Right lobe of liver (tissue), 6 donors: ENCODE measurements around the gene HOXA9. TPM values are rescaled to one million over a fixed set of nuclear protein-coding genes. Genes with fewer than 3 reads are reported as not detected.

Source experiments
- ATAC-seq, 4 donors: fragments of 200-7000 bp; cut with Tn5 transposase; one replicate each; pipeline ENCODE4 v1.9.1; 2020; ENCODE audit warnings: mild to moderate bottlenecking in 4 of 4, moderate library complexity in 4 of 4
- DNase-seq, 3 donors: peaks; one replicate each; pipeline ENCODE4 v3.0.0-alpha.2; 2020
- H3K27ac ChIP-seq, 3 donors: fragments of 200-600 bp; one replicate each; pipeline ENCODE4 v1.8.0; 2022
- H3K27me3 ChIP-seq, 2 donors: fragments of 200-600 bp; one replicate each; pipeline ENCODE4 v1.8.0; 2022
- H3K36me3 ChIP-seq, 4 donors: fragments of 200-600 bp; sonication (generic) in 1 of 4; one replicate each; pipeline versions ENCODE4 v1.5.1 to v1.8.0; 2017 to 2022; ENCODE audit warnings: control low read depth in 1 of 4
- H3K4me1 ChIP-seq, 4 donors: fragments of 200-600 bp; sonication (generic) in 1 of 4; one replicate each; pipeline versions ENCODE4 v1.5.1 to v1.8.0; 2017 to 2022; ENCODE audit warnings: control low read depth in 1 of 4
- H3K4me3 ChIP-seq, 3 donors: fragments of 200-600 bp; one replicate each; pipeline ENCODE4 v1.8.0; 2022
- H3K9me3 ChIP-seq, 4 donors: fragments of 200-600 bp; sonication (generic) in 1 of 4; one replicate each; pipeline versions ENCODE4 v1.5.1 to v1.8.0; 2017 to 2022; ENCODE audit warnings: control low read depth in 1 of 4
- POLR2A ChIP-seq: fragments of 450-650 bp; IDR thresholded peaks from one replicate; pipeline ENCODE4 v1.6.1; 2017; ENCODE audit warnings: antibody characterized with exemption, mild to moderate bottlenecking
- WGBS: methylation state at CpG from one replicate; pipeline ENCODE4 v1.1.6; 2018; ENCODE audit warnings: low coverage, low lambda C conversion rate; ENCODE audit not compliant: insufficient coverage; ENCODE audit errors: missing lambda C conversion rate; 5-methylcytosine and 5-hydroxymethylcytosine counted together
- intact Hi-C, 2 donors: fragments of 100-400 bp; cut with DNase I; formaldehyde crosslinking; loops; one replicate each; pipeline versions ENCODE4 v1.11.2 to v1.14.1; 2022
- total RNA-seq, 6 experiments: library from RNA; depleted of rRNA in 2 of 6; stranded (reverse); fragments of >200 nt in 2 of 6; fragmentation: NEBNext Ultra II Directional in 3 of 6; extraction: Animal tissue kit (Norgen Biotek cat#: 25700) in 3 of 6; gene quantifications; one replicate each; pipeline versions ENCODE4 v1.1.0 to v1.2.4, GENCODE V29; 2016 to 2023
- TF ChIP-seq, protein P1 (sequence below), 4 donors: fragments of 200-600 bp in 3 of 4; fragments of 450-650 bp in 1 of 4; IDR thresholded peaks; one replicate each; pipeline versions ENCODE4 v1.5.1 to v1.8.0; 2016 to 2022; ENCODE audit warnings: antibody characterized with exemption in 4 of 4, mild to moderate bottlenecking in 2 of 4
- donor health status: DM: no; HTN: yes; CAD: no.
- donor health status: DM: no; HTN: no; CAD: no.
- donor health status: DM: no; HTN: no; CAD: no.
- donor health status: DM: no; HTN: yes; CAD: no.
- donor health status: DM: no; HTN: yes; CAD: no.

HOXA9 gene
- total RNA-seq, 6 experiments from 2014 or later, result 0.09 TPM; not detected in 5

DNA sequence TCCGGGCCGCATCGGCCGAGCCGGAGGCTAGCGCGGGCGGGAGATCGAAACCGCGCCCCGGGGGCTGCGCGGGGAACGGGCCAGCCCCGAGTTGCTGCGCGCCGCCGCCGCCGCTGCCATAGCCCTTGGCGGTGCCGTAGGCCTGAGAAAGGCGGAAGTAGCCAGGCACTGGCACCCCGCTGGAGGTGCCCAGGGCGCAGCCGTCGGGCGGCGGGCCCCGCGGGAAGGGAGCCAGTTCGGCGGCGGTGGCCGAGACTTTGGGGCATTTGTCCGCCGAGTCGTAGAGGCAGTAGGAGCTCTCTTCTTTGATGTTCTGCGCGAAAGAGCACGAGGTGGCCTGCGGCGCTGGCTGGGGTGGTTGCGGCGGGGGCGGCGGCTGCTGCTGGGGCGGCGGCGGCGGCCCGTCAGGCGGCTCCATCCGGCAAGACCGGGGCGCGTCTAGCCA, 8.2 kb upstream of the HOXA9 start:
- TF ChIP-seq, protein P1, sequence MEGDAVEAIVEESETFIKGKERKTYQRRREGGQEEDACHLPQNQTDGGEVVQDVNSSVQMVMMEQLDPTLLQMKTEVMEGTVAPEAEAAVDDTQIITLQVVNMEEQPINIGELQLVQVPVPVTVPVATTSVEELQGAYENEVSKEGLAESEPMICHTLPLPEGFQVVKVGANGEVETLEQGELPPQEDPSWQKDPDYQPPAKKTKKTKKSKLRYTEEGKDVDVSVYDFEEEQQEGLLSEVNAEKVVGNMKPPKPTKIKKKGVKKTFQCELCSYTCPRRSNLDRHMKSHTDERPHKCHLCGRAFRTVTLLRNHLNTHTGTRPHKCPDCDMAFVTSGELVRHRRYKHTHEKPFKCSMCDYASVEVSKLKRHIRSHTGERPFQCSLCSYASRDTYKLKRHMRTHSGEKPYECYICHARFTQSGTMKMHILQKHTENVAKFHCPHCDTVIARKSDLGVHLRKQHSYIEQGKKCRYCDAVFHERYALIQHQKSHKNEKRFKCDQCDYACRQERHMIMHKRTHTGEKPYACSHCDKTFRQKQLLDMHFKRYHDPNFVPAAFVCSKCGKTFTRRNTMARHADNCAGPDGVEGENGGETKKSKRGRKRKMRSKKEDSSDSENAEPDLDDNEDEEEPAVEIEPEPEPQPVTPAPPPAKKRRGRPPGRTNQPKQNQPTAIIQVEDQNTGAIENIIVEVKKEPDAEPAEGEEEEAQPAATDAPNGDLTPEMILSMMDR (IDR thresholded peaks at IDR 0.05), result no peak
- TF ChIP-seq POLR2A, result no peak
- Histone ChIP-seq H3K4me3 (peak overlapping the region; percentile 1 to 27 (median 23)), H3K27me3 (peaks cover 49 to 97% of the 10 kb centered on the region in 2 donors), H3K9me3 (no peaks in the 10 kb centered on the region), H3K36me3 (no peaks in the 10 kb centered on the region), H3K4me1 (peaks cover 0 to 7% (median 0%) of the 10 kb centered on the region in 4 donors), H3K27ac (no peak overlapping the region)
- DNase-seq (peak; percentile 32 to 56 (median 40)), ATAC-seq (peak in 3 of 4 donors; percentile 32 to 49 (median 46))
- intact Hi-C loops, result no loop called here
- no CpG with 5 or more reads among the region's 59 CpGs for WGBS

DNA sequence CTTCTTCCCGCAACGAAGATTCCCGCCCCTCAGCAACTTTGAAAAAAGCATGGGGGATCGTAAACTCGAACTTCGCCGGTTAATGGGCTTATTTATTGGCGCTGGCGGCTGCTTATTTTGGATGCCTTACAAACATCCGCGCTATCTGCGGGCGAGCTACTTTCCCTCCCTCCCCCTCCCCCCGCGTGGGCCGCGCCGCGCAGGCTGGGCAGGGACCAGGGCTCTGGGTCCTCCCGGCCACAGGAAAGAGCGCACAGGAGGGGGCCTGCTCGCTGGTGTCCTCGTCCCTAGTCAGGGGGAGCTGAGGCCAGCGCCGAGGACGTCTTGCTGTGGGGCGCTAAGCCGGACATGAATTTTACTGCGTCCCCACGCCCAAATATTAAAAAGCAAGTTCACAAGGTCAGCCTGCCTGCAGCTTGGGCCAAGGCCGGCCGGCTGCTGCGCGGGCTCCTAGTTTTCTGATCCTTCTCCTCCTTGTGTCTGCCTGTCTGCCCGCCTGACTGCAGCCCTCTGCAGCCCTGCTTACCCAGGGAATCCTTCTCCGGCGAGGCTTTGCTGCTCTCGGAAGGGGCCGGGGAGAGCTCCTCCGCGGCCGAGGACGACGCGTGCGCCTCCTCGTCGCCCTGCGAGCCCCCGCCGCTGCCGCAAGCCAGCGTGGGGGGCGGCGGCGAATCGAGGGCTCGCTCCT, 7.6 kb upstream of the HOXA9 start:
- WGBS, result 0% methylated on average over 17 of the region's 58 CpGs
- ATAC-seq (peak in 3 of 4 donors; percentile 12 to 19 (median 14)), DNase-seq (peak in 2 of 3 donors; percentile 40 to 53)
- H3K4me3 ChIP-seq, result peak overlapping the region; percentile 1 to 27 (median 23)
- TF ChIP-seq, protein P1 (IDR thresholded peaks at IDR 0.05), result no peak
- TF ChIP-seq POLR2A, result no peak
- H3K9me3 ChIP-seq, result no peaks in the 10 kb centered on the region
- intact Hi-C loops, result no loop called here
- H3K4me1 ChIP-seq, result peaks cover 0 to 7% (median 0%) of the 10 kb centered on the region in 4 donors
- H3K27ac ChIP-seq, result no peak overlapping the region
- H3K36me3 ChIP-seq, result no peaks in the 10 kb centered on the region
- peaks cover 45 to 97% of the 10 kb centered on the region in 2 donors for H3K27me3 ChIP-seq

DNA sequence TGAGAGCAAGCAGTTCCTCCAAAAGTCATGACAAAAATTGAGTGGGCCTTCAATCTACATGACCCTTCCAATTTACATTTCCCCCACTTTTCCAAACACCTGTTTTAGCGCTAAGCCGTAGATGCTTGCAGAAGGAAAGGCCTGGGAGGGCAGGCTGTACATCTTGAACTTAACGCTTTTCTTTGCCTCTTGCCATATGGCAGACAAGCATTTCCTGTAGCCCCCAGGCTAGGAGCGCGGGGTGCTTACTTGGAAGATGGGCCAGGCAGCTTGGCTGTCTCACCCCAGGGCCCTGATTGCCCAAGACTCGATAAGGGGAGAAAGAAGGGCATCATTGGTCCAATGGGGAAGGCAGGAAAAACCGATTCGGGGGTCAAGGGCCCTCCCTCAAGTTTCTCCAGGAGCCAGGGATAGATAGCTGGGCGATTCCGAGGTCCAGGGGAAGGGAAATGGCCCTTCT, 7.0 kb upstream of the HOXA9 start:
- peak in 1 of 3 donors; percentile 27 for DNase-seq
- no peaks in the 10 kb centered on the region for H3K36me3 ChIP-seq
- intact Hi-C loops, result no loop called here
- peaks cover 45 to 97% of the 10 kb centered on the region in 2 donors for H3K27me3 ChIP-seq
- H3K9me3 ChIP-seq, result no peaks in the 10 kb centered on the region
- H3K27ac ChIP-seq, result no peak overlapping the region
- H3K4me1 ChIP-seq, result peaks cover 0 to 7% (median 0%) of the 10 kb centered on the region in 4 donors
- WGBS, result 0% methylated on average over 5 of the region's 10 CpGs
- TF ChIP-seq POLR2A, result no peak
- TF ChIP-seq, protein P1 (IDR thresholded peaks at IDR 0.05), result no peak
- ATAC-seq, result no peak
- no peak overlapping the region for H3K4me3 ChIP-seq

DNA sequence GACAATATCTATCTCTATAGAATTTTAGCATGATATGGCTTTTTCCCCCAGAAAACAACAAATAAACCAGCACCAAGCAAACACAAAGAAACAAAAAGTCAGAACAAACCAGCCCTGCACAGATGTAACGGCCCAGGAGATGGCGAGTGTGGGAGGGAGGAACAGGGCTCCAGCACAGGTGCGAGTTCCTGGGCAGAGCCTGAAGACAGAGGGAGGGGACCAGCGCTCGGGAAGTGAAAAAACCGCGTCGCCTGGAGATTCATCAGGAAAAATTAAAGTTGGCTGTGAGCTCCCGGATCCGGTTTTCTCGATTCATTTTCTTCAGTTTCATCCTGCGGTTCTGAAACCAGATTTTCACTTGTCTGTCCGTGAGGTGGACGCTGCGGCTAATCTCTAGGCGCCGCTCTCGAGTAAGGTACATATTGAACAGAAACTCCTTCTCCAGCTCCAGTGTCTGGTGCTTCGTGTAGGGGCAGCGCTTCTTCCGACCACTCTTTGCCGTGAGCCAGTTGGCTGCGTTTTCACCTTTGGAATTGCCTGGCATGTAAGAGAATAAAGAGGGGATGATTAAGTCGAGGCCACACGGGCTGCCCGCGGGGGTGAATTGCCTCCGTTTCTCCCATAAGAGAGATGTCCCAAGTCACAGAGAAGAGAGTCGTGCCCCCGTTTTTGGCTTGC, 6.4 kb upstream of the HOXA9 start:
- H3K36me3 ChIP-seq, result no peaks in the 10 kb centered on the region
- DNase-seq, result peak in 1 of 3 donors; percentile 28
- no peaks in the 10 kb centered on the region for H3K9me3 ChIP-seq
- H3K27me3 ChIP-seq, result peaks cover 45 to 97% of the 10 kb centered on the region in 2 donors
- WGBS, result 7% methylated on average over 24 of the region's 30 CpGs
- H3K4me1 ChIP-seq, result peaks cover 0 to 7% (median 0%) of the 10 kb centered on the region in 4 donors
- ATAC-seq, result no peak
- TF ChIP-seq, protein P1 (IDR thresholded peaks at IDR 0.05), result no peak
- TF ChIP-seq POLR2A, result no peak
- H3K4me3 ChIP-seq, result no peak overlapping the region
- no peak overlapping the region for H3K27ac ChIP-seq
- intact Hi-C loops, result no loop called here
